ENCODE data around the gene ZNF578.
"Not testable (repeated sequence)": the region's sequence is repeated elsewhere in the genome, so short reads cannot be mapped to it uniquely, and the experiment has no call there.

The ZNF578 gene

GRCh38 chr19:52554216-52554971, 101.0 kb downstream of the ZNF578 start:
- Histone ChIP-seq H3K4me2 (ENCODE audit: low read length) (no peak overlapping the region), H2AFZ (ENCODE audit: low read length) (no peak overlapping the region), H3K27me3 (ENCODE audit: insufficient read depth, low read length) (no peaks in the 10 kb centered on the region), H4K20me1 (ENCODE audit: insufficient read depth, low read length) (no peaks in the 10 kb centered on the region), H3K4me3 (ENCODE audit: low read depth, low read length, poor library complexity, severe bottlenecking) (no peak overlapping the region), H3K4me1 (ENCODE audit: insufficient read depth, low read length, severe bottlenecking) (no peaks in the 10 kb centered on the region), H3K79me2 (ENCODE audit: insufficient read depth, low read length) (no peaks in the 10 kb centered on the region), H3K36me3 (ENCODE audit: insufficient read depth, low read length) (peaks cover 75% of the 10 kb centered on the region), H3K9me3 (ENCODE audit: low read length) (peaks cover 22% of the 10 kb centered on the region), H3K27ac (ENCODE audit: low read depth, low read length, poor library complexity, severe bottlenecking) (no peak overlapping the region), H3K9ac (ENCODE audit: low read length) (no peak overlapping the region), H3K9me2 (ENCODE audit: low read depth, low read length) (no peaks in the 10 kb centered on the region), H3F3A (ENCODE audit: insufficient read depth, low read length) (no peaks in the 10 kb centered on the region)
- TF ChIP-seq EZH2 (IDR thresholded peaks at IDR 0.05; ENCODE audit: borderline replicate concordance, low read length) (no peak), CTCF (IDR thresholded peaks at IDR 0.05; ENCODE audit: low read length) (no peak)

- Histone ChIP-seq H3K27me3 (ENCODE audit: insufficient read depth, low read length) (no peaks in the 10 kb centered on the region), H2AFZ (ENCODE audit: low read length) (no peak overlapping the region), H3F3A (ENCODE audit: insufficient read depth, low read length) (no peaks in the 10 kb centered on the region), H3K9me3 (ENCODE audit: low read length) (peaks cover 20% of the 10 kb centered on the region), H3K4me2 (ENCODE audit: low read length) (no peak overlapping the region), H3K4me3 (ENCODE audit: low read depth, low read length, poor library complexity, severe bottlenecking) (no peak overlapping the region), H3K4me1 (ENCODE audit: insufficient read depth, low read length, severe bottlenecking) (no peaks in the 10 kb centered on the region), H3K9me2 (ENCODE audit: low read depth, low read length) (no peaks in the 10 kb centered on the region), H3K9ac (ENCODE audit: low read length) (no peak overlapping the region), H4K20me1 (ENCODE audit: insufficient read depth, low read length) (no peaks in the 10 kb centered on the region), H3K27ac (ENCODE audit: low read depth, low read length, poor library complexity, severe bottlenecking) (no peak overlapping the region), H3K36me3 (ENCODE audit: insufficient read depth, low read length) (peaks cover 66% of the 10 kb centered on the region), H3K79me2 (ENCODE audit: insufficient read depth, low read length) (no peaks in the 10 kb centered on the region)
- no peak for TF ChIP-seq CTCF (IDR thresholded peaks at IDR 0.05; ENCODE audit: low read length)
- TF ChIP-seq EZH2 (IDR thresholded peaks at IDR 0.05; ENCODE audit: borderline replicate concordance, low read length), result no peak
Measured at GRCh38 chr19:52557231-52557995, 104.1 kb downstream of the ZNF578 start.

- H3K79me2 ChIP-seq (ENCODE audit: insufficient read depth, low read length); H3K4me1 ChIP-seq (ENCODE audit: insufficient read depth, low read length, severe bottlenecking); H3F3A ChIP-seq (ENCODE audit: insufficient read depth, low read length); H3K9ac ChIP-seq (ENCODE audit: low read length); H3K4me2 ChIP-seq (ENCODE audit: low read length); H3K9me2 ChIP-seq (ENCODE audit: low read depth, low read length); H3K4me3 ChIP-seq (ENCODE audit: low read depth, low read length, poor library complexity, severe bottlenecking); H2AFZ ChIP-seq (ENCODE audit: low read length); H3K27ac ChIP-seq (ENCODE audit: low read depth, low read length, poor library complexity, severe bottlenecking); H4K20me1 ChIP-seq (ENCODE audit: insufficient read depth, low read length); H3K27me3 ChIP-seq (ENCODE audit: insufficient read depth, low read length): not testable (repeated sequence)
- Histone ChIP-seq H3K9me3 (ENCODE audit: low read length) (peaks cover 19% of the 10 kb centered on the region), H3K36me3 (ENCODE audit: insufficient read depth, low read length) (peaks cover 60% of the 10 kb centered on the region)
Measured at GRCh38 chr19:52558732-52559445, 105.5 kb downstream of the ZNF578 start.

- H3K27me3 ChIP-seq (ENCODE audit: insufficient read depth, low read length); H3K4me3 ChIP-seq (ENCODE audit: low read depth, low read length, poor library complexity, severe bottlenecking); H3K4me2 ChIP-seq (ENCODE audit: low read length); H3K79me2 ChIP-seq (ENCODE audit: insufficient read depth, low read length); H4K20me1 ChIP-seq (ENCODE audit: insufficient read depth, low read length); H2AFZ ChIP-seq (ENCODE audit: low read length); H3K9me2 ChIP-seq (ENCODE audit: low read depth, low read length); H3K4me1 ChIP-seq (ENCODE audit: insufficient read depth, low read length, severe bottlenecking); H3K9ac ChIP-seq (ENCODE audit: low read length); H3F3A ChIP-seq (ENCODE audit: insufficient read depth, low read length); H3K27ac ChIP-seq (ENCODE audit: low read depth, low read length, poor library complexity, severe bottlenecking): not testable (repeated sequence)
- Histone ChIP-seq H3K9me3 (ENCODE audit: low read length) (peaks cover 15% of the 10 kb centered on the region), H3K36me3 (ENCODE audit: insufficient read depth, low read length) (peaks cover 41% of the 10 kb centered on the region; the same call in 1 of the 2 replicates)
Measured at GRCh38 chr19:52561611-52562010, 108.3 kb downstream of the ZNF578 start.
